NCI-H146 treated with DMSO at 0.1 percent for 48 hours (cell line): ENCODE results near the gene KHDC3L.

Experiments
- DNase-seq: peaks from one replicate; lab custom pipeline; 2025; ENCODE audit not compliant: unreplicated experiment; lab: John Stamatoyannopoulos, UW

Gene KHDC3L

GRCh38 chr6:73362358-73362757 lies at the start of gene KHDC3L:
KHDC3L (plus strand) TSS chr6:73362658; CDS start chr6:73362730, 72 bp downstream.
- DNase-seq: no peak

- no peak for DNase-seq
Observed at GRCh38 chr6:73314577-73315492, 47.6 kb upstream of the KHDC3L start.

DNA sequence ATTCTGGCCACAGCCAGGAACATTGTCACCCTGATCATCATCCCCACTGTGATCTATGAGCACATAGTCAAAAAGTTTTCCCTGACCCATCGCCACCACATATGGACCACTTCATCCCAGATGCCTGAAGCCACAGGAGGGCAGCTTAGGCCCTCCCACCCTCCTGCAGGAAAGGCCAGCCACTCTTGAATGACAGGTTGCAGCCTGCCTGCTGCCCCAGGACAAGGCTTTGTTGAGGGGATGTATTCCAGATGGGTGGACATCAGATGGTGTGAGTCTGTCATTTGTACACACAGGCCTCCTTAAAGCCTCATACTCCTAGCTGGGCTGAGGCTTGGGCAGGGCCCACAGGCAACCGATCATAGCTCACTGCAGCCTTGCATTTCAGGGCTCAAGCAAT lies 39.1 kb upstream of the KHDC3L start:
- no peak for DNase-seq

DNA sequence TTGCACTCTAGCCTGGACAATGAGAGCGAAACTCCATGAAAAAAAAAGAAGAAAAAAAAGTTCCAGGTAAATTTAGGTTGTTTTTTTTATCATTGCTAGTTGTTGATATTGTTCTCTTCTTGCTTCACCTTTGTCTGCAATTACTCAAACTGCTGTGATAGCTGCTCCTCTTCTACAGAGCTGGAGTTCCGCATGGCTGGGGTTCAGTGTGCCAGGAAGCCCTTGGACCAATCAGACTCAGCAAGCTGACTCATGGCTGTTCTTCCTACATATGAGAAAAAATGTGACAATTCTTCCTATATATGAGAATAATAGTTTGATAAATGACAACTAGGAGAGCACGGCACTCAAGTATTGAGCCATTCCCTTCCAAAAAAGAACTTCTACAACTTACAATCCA lies 36.8 kb upstream of the KHDC3L start:
- no peak for DNase-seq

GRCh38 chr6:73328790-73329189 lies 33.7 kb upstream of the KHDC3L start:
- no peak for DNase-seq

DNA sequence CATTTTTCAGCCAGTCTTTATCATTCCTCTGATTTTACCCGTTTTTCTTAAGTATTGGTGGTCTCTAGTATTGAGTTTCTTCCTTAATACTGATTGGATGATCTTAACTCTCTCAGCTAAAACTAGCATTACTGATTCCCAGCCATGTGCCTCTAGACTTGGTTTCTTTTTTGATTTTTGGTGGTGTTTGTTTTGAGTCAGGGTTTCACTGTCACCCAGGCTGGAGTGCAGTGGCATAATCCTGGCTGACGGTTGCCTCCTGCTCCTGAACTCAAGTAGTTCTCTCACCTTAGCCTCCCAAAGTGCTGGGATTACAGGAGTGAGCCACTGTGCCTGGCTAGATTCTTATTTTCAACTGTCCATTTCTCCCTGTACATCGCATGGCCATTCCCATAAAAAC lies 33.3 kb upstream of the KHDC3L start:
- no peak for DNase-seq

DNA sequence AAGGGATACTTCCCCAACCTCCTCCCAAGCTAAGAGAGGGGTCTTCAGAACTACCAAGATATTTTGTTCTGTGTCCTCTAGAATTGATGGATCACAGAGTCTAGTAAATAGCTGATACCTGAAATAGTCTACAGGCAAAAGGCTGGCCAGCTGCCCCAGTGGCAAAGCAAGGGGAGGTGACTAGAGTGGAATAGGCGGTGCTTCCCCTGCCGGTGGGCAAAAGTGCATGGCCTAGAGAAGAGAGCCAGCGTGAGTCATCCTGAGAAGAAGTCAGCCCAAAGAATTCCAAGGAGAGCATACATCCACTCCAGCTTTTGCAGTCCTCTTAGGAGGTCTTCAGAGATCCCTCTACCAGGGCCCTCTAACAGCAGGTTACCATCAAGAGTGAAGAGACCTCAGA lies 23.1 kb upstream of the KHDC3L start:
- DNase-seq: no peak

GRCh38 chr6:73340048-73340447 lies 22.4 kb upstream of the KHDC3L start:
- DNase-seq: no peak

DNA sequence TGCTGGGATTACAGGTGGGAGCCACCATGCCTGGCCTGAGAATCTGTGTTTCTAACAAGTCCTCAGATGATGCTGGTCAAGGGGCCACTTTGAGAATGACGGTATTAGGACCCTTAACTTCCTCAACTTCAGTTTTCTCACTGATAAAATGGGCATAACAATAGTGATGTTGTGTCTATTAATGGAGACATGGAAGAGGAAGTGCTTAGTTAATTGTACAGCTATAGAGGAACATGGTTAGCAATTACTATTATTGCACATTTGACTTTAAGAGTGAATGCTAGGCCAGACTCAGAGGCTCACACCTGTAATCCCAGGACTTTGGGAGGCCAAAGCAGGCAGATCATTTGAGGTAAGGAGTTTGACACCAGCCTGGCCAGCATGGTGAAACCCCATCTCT lies 21.1 kb upstream of the KHDC3L start:
- no peak for DNase-seq

DNA sequence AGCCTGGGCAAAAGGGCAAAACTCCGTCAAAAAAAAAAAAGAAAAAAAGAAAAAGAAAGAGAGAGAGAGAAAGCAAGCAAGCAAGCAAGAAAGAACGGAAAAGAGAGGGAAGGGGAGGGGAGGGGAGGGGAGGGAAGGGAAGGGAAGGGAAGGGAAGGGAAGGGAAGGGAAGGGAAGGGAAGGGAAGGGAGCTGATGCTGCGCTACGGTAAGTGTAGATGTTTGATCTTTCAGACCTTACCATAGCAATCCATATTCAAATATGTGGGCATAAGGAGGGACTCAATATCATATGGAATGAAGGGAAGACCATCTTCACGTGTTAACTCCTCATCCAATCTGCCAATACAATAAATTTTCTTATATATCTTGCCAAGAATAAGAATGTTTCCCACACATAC lies 20.3 kb upstream of the KHDC3L start:
- no peak for DNase-seq

DNA sequence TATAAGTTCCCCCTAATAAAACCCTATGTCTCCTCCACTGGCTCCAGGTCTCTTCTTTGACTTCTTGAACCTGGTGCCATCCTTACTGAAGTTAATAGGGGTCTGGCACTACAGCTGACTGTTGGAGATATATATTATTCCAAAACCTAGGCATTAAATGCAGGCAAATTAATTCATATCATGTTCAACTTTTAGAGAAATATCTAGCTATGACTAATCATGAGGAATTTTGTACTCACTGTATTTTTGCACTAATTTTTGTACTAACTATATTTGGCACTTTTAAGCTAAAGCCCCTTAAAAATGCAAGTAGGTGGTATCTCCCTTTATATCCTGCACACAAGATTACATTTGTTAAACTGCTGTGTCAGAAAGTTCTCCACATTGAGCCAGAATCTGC lies 19.3 kb upstream of the KHDC3L start:
- no peak for DNase-seq

DNA sequence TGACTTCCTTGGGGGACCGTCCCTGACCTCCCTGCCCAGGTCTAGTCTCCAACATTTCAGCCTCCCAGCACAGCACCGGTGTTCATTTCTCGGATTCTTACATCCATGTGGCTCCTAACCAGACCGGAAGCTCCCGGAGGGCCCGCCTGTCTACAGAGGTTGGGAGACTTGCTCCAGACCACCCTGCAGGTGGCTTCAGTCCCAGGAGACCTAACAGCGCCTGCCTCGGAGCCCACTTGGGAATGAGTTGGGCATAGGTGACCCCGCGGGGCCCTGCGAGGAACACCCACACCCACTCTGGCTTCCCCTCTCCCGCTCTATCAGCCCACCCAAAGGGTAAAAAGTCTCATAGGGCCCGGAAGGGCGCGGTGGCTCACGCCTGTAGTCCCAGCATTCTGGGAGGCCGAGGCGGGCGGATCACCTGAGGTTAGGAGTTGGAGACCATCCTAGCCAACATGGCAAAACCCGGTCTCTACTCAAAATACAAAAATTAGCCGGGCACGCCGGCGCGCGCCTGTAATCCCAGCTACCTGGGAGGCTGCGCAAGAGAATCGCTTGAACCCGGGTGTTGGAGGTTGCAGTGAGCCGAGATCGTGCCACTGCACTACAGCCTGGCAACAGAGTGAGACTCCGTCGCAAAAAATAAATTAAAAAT lies 13.8 kb upstream of the KHDC3L start:
- DNase-seq: no peak

DNA sequence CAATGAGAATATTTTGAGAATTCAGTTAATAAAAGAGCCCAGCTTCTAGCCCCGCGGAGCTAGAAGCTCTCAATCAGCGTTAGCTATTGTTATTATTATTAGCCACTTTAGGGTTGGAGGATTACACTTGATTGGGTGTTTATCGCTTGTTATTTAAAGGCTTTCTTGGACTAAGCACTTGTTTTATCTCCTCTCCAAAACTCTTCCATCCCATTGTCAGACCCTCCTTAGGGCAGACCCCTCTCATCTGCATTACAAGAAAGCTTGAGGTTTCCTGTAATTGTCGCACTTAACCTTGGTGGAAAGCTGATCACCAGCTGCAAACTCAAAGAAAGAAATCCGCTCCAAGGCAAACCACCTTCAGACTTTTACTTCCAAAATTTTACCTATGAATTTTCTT lies 13.1 kb upstream of the KHDC3L start:
- DNase-seq: no peak

- no peak for DNase-seq
Observed at GRCh38 chr6:73353636-73354593, 8.5 kb upstream of the KHDC3L start, which contains the start of gene DPPA5. DPPA5 (minus strand) TSS chr6:73354276; CDS start chr6:73354225, 51 bp downstream.

DNA sequence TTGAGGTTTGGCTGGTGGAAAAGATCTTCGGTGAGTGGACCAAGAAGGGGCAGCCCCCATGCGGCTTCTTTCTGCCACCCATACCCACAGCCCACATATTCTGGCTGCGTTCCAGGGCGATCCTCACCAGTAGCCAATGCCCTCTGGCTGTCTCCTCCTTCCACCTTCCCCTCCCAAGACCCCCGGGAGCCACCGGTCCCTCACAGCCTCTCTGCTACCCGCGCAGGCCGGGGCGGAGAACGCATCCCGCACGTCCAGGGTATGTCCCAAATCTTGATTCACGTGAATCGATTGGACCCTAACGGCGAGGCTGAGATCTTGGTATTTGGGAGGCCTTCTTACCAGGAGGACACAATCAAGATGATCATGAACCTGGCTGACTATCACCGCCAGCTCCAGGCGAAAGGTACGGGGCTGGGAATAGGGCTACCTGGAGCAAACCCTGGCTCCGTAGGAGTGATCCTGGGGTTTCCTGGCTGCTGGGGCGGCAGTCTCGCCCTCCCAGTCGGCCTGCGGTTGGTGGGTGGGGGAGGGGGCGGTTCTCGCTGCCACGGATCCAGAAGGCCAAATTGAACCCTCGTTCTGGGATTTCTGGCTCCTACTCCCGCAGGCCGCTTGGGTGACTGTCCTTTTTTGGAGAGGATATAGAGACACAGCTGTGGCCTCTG lies 545 bp downstream of the KHDC3L start:
- DNase-seq: no peak

GRCh38 chr6:73363537-73363875 lies 1.0 kb downstream of the KHDC3L start:
- DNase-seq: no peak

DNA sequence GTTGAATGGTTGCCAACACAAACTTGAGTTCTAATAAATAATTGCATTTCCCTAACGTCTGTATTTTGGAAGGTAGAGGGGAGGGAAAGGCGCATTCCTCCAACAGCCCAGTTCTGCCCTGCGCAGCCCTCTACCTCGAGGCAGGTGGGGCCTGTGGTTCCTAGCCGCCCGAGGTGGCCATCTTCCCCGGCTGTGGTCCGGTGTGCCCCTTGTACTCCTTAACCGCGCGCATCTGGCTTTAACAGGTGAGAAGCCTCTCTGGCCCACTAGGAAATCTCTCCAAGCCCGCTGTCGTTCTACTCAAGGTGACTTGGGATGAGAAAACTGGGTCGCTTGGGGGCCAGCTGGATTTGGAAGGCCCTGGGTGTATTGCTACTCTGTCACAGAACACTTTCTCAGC lies 1.7 kb downstream of the KHDC3L start:
- DNase-seq: no peak

DNA sequence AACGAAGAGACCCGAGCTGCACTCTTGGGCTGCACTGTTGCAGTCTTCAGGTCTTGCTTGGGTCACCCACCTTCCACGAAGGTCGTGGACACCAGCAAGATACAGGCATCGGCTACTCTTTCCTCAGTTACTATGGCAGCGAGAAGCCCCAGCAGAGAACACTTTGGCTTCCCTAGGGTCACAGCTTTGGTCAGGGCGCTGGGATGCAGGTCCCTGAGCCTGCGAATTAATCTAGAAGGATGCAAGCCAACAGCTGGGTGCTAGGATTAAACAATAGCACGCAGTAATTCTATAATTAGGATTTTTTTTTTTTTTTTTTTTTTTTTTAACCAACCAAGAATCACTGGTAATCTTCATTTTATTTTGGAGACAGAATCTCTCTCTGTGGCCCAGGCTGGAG lies 2.1 kb downstream of the KHDC3L start:
- no peak for DNase-seq

DNA sequence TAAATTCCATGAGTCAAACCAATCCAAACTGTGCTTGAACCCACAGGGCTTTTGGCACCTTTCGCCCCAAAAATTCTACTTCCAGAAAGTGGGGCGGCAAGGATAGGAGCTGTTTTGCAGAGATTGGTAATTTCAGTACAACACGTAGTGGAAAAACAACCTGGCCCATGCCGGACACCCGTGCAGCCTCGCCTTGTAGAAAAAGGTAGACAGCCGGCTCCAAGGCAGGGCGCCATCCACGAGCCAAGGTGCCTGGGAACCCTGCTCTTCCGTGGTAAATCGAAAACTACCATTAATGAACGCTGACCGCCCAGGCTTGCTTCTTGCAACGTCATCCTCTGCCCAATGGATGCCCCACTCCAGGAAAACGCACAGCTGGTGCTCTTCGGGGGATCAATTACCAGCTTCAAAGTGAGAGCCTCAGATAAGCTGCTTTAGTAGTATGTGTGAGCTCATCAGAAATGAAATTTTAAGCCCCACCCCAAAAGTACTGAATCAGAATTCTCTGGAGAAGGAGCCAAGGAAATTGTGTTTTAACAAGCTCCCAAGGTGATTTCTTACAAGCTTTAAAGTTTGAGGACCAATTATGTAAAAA lies 5.4 kb downstream of the KHDC3L start:
- no peak for DNase-seq

GRCh38 chr6:73368675-73369074 lies 6.2 kb downstream of the KHDC3L start:
- no peak for DNase-seq
